Thyroid gland (tissue), 4 donors: ENCODE measurements around the gene TIMM8B.

ENCODE experiments used
- CTCF ChIP-seq, 6 experiments: fragments of 200-600 bp in 3 of 6; fragments of 450-650 bp in 3 of 6; sonication (generic) in 3 of 6; IDR thresholded peaks; one replicate each; pipeline ENCODE4 v1.5.1; 2016 to 2019; ENCODE audit warnings: antibody characterized with exemption in 6 of 6, mild to moderate bottlenecking in 2 of 6, inconsistent platforms in 1 of 6, moderate library complexity in 1 of 6
- POLR2A ChIP-seq, 2 donors: fragments of 450-650 bp; IDR thresholded peaks; one replicate each; pipeline ENCODE4 v1.6.1; 2017; ENCODE audit warnings: antibody characterized with exemption in 2 of 2, mild to moderate bottlenecking in 2 of 2, moderate library complexity in 1 of 2

DNA sequence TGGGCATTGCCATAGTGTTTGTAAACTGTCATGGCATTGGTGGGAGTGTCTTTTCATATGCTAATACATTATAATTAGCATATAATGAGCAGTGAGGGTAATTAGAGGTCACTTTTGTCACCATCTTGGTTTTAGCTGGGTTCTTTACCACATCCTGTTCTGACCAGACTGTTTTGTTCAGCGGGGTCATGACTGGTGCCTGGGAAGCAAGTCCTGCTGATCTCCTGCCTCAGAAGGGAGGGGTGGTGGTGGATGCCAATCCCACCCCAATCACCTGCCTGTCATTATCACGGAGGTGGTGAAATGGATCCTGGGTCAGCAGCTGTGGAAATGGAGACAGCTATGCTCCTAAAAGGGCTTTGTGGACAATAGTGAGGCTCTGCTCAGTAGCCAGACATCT, 46.2 kb upstream of the TIMM8B start:
- no peak for TF ChIP-seq CTCF (IDR thresholded peaks at IDR 0.05)
- TF ChIP-seq POLR2A (IDR thresholded peaks at IDR 0.05): no peak
